ENCODE data around the gene RPTOR.

Gene RPTOR

GRCh38 chr17:80894726-80895125 lies 350.1 kb downstream of the RPTOR start:
- DNase-seq (ENCODE audit: low read depth), result no peak

GRCh38 chr17:80895366-80895765 lies 350.7 kb downstream of the RPTOR start:
- no peak for DNase-seq (ENCODE audit: low read depth)

GRCh38 chr17:80898716-80899115 lies 354.1 kb downstream of the RPTOR start:
- no peak for DNase-seq (ENCODE audit: low read depth)

GRCh38 chr17:80899402-80900268 lies 355.0 kb downstream of the RPTOR start:
- DNase-seq (ENCODE audit: low read depth), result peak; percentile 45

- DNase-seq (ENCODE audit: low read depth), result no peak
These were observed 356.7 kb downstream of the RPTOR start for GRCh38 chr17:80901319-80901718.

GRCh38 chr17:80902197-80902962 lies 357.7 kb downstream of the RPTOR start:
- no peak for DNase-seq (ENCODE audit: low read depth)

- no peak for DNase-seq (ENCODE audit: low read depth)
These were observed 358.4 kb downstream of the RPTOR start for GRCh38 chr17:80902963-80903611.

GRCh38 chr17:80904036-80904753 lies 359.6 kb downstream of the RPTOR start:
- DNase-seq (ENCODE audit: low read depth), result no peak

- DNase-seq (ENCODE audit: low read depth), result no peak
These were observed 361.1 kb downstream of the RPTOR start for GRCh38 chr17:80905586-80906230.

- no peak for DNase-seq (ENCODE audit: low read depth)
These were observed 362.0 kb downstream of the RPTOR start for GRCh38 chr17:80906364-80907259.

- DNase-seq (ENCODE audit: low read depth), result no peak
These were observed 362.6 kb downstream of the RPTOR start for GRCh38 chr17:80907281-80907680.

GRCh38 chr17:80908211-80908610 lies 363.6 kb downstream of the RPTOR start:
- DNase-seq (ENCODE audit: low read depth), result no peak

- no peak for DNase-seq (ENCODE audit: low read depth)
These were observed 364.1 kb downstream of the RPTOR start for GRCh38 chr17:80908776-80909175.

- DNase-seq (ENCODE audit: low read depth), result no peak
These were observed 365.0 kb downstream of the RPTOR start for GRCh38 chr17:80909635-80910034.

GRCh38 chr17:80910043-80910442 lies 365.4 kb downstream of the RPTOR start:
- no peak for DNase-seq (ENCODE audit: low read depth)

GRCh38 chr17:80912476-80912875 lies 367.8 kb downstream of the RPTOR start:
- DNase-seq (ENCODE audit: low read depth), result no peak

- no peak for DNase-seq (ENCODE audit: low read depth)
These were observed 369.5 kb downstream of the RPTOR start for GRCh38 chr17:80913928-80914821.

GRCh38 chr17:80916246-80916645 lies 371.6 kb downstream of the RPTOR start:
- no peak for DNase-seq (ENCODE audit: low read depth)

All from stimulated activated CD8-positive, alpha-beta memory T cell treated with anti-CD3 and anti-CD28 coated beads, Interleukin-12 subunit alpha, Interleukin-12 subunit beta, amount 100 ng/mL, for 4 hours (primary cell).